Endodermal cell (in vitro differentiated cells): ENCODE results near the gene MTREX. TPM values are rescaled to one million over a fixed set of nuclear protein-coding genes. Genes with fewer than 3 reads are reported as not detected.

Source experiments
- DNase-seq: peaks from one replicate; pipeline ENCODE4 v3.0.0-alpha.2; 2017
- H3K27ac ChIP-seq: 2 replicates; pipeline ENCODE4 v1.5.1; 2013; ENCODE audit warnings: mild to moderate bottlenecking, low read depth, low read length, moderate library complexity
- H3K27me3 ChIP-seq: 2 replicates; pipeline ENCODE4 v1.6.1; 2013; ENCODE audit warnings: mild to moderate bottlenecking, low read length, moderate library complexity; ENCODE audit not compliant: insufficient read depth, control insufficient read depth, poor library complexity, severe bottlenecking
- H3K36me3 ChIP-seq: 2 replicates; pipeline ENCODE4 v1.7.0; 2013; ENCODE audit warnings: mild to moderate bottlenecking, low read length, moderate library complexity; ENCODE audit not compliant: control insufficient read depth, insufficient read depth
- H3K4me1 ChIP-seq: one replicate; pipeline ENCODE4 v1.7.0; 2013; ENCODE audit warnings: low read length; ENCODE audit not compliant: control insufficient read depth, insufficient read depth
- H3K4me3 ChIP-seq: 2 replicates; pipeline ENCODE4 v1.5.1; 2013; ENCODE audit warnings: mild to moderate bottlenecking, low read length, moderate library complexity
- H3K9ac ChIP-seq: 2 replicates; pipeline ENCODE4 v1.6.1; 2013; ENCODE audit warnings: mild to moderate bottlenecking, low read length, moderate library complexity; ENCODE audit not compliant: poor library complexity, severe bottlenecking; ENCODE audit errors: extremely low read depth
- H3K9me3 ChIP-seq: 2 replicates; pipeline ENCODE4 v1.6.1; 2013; ENCODE audit warnings: mild to moderate bottlenecking, low read length, moderate library complexity; ENCODE audit not compliant: control insufficient read depth
- H3K27ac Mint-ChIP-seq: 2 replicates; pipeline ENCODE4 v1.8.0; 2020; ENCODE audit warnings: mixed read lengths
- H3K27me3 Mint-ChIP-seq: 2 replicates; pipeline ENCODE4 v1.8.0; 2021; ENCODE audit warnings: mild to moderate bottlenecking, mixed read lengths; ENCODE audit not compliant: insufficient read depth
- H3K36me3 Mint-ChIP-seq: 2 replicates; pipeline ENCODE4 v1.8.0; 2020; ENCODE audit warnings: low read depth, mixed read lengths
- H3K4me1 Mint-ChIP-seq: 2 replicates; pipeline ENCODE4 v1.8.0; 2020; ENCODE audit warnings: mixed read lengths
- H3K4me3 Mint-ChIP-seq: 2 replicates; pipeline ENCODE4 v1.8.0; 2020; ENCODE audit warnings: mild to moderate bottlenecking, moderate library complexity, mixed read lengths
- H3K9me3 Mint-ChIP-seq: 2 replicates; pipeline ENCODE4 v1.8.0; 2020; ENCODE audit warnings: mild to moderate bottlenecking, mixed read lengths
- WGBS, 2 experiments: methylation state at CpG; one replicate each; pipeline versions ENCODE4 v1.1.5 to v1.1.7; 2013; ENCODE audit warnings: missing lambda C conversion rate in 2 of 2, mixed read lengths in 1 of 2; ENCODE audit not compliant: insufficient coverage in 1 of 2, insufficient read length in 1 of 2; 5-methylcytosine and 5-hydroxymethylcytosine counted together
- total RNA-seq, 2 donors: library from RNA; stranded (reverse); fragmentation: NEBNext Ultra II Directional in 1 of 2; extraction: Animal tissue kit (Norgen Biotek cat#: 25700) in 1 of 2; gene quantifications; 2 replicates in 1 of 2; 3 replicates in 1 of 2; pipeline ENCODE4 v1.2.1, GENCODE V29; 2021
- TF ChIP-seq, protein P1 (sequence below): fragments of 200-600 bp; sonication (generic); conservative IDR thresholded peaks from 2 replicates; pipeline ENCODE4 v1.5.0; 2021; ENCODE audit warnings: antibody characterized with exemption, mild to moderate bottlenecking

Gene MTREX
- total RNA-seq, 2 donors from 2014 or later, result 91.0 to 106 TPM

DNA sequence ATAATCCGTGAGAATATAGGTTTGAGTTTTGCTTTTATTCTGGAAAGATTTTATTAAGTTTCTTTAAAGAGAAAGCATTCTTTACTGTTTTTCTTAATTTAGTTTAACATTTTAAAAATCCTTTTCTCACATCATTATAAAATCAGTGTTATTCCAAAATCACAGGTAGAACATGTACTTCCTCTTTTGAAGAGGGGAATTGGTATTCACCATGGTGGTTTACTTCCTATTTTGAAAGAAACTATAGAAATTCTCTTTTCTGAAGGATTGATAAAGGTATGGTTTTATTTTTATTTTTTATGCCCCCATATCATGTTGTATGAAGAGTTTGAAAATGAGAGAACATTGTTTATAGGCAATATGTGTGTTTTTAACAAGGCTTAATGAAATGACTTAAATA, 43.0 kb downstream of the MTREX start:
- no peak overlapping the region for H3K27ac Mint-ChIP-seq
- no peaks in the 10 kb centered on the region for H3K27me3 ChIP-seq
- peaks cover 96% of the 10 kb centered on the region for H3K36me3 ChIP-seq
- H3K4me1 Mint-ChIP-seq, result peaks cover 11% of the 10 kb centered on the region
- WGBS, 2 experiments, result no CpG with 5 or more reads among the region's 1 CpG
- no peak for DNase-seq
- peaks cover 3% of the 10 kb centered on the region for H3K4me1 ChIP-seq
- no peak overlapping the region for H3K4me3 ChIP-seq
- H3K27ac ChIP-seq, result no peak overlapping the region
- H3K4me3 Mint-ChIP-seq, result no peak overlapping the region
- no peak overlapping the region for H3K9ac ChIP-seq
- H3K27me3 Mint-ChIP-seq, result no peaks in the 10 kb centered on the region
- peaks cover 9% of the 10 kb centered on the region for H3K9me3 Mint-ChIP-seq
- H3K36me3 Mint-ChIP-seq, result peaks cover 85% of the 10 kb centered on the region
- H3K9me3 ChIP-seq, result peaks cover 22% of the 10 kb centered on the region
- TF ChIP-seq, protein P1, sequence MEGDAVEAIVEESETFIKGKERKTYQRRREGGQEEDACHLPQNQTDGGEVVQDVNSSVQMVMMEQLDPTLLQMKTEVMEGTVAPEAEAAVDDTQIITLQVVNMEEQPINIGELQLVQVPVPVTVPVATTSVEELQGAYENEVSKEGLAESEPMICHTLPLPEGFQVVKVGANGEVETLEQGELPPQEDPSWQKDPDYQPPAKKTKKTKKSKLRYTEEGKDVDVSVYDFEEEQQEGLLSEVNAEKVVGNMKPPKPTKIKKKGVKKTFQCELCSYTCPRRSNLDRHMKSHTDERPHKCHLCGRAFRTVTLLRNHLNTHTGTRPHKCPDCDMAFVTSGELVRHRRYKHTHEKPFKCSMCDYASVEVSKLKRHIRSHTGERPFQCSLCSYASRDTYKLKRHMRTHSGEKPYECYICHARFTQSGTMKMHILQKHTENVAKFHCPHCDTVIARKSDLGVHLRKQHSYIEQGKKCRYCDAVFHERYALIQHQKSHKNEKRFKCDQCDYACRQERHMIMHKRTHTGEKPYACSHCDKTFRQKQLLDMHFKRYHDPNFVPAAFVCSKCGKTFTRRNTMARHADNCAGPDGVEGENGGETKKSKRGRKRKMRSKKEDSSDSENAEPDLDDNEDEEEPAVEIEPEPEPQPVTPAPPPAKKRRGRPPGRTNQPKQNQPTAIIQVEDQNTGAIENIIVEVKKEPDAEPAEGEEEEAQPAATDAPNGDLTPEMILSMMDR, result no peak

DNA sequence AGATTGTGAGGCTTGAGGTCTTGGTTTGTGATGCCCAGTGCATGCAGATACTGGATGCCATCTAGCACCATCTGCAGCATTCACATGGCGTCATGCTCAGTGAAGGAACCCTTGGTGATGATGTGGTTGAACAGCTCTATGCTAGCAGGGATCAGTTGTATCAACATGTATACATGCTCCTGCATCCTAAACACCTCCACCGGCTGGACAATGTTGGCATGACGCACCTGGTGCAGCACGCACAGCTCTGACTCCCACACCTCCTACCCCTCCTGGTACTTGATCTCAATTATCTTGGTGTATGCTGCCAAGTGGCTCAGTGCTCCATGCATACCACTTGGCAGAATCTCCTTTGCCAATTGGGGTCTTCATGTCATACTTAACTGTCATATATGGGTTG, 49.1 kb downstream of the MTREX start:
- peaks cover 16% of the 10 kb centered on the region for H3K9me3 ChIP-seq
- Mint-ChIP-seq H3K9me3 (peaks cover 9% of the 10 kb centered on the region), H3K27me3 (no peaks in the 10 kb centered on the region), H3K4me1 (no peaks in the 10 kb centered on the region), H3K4me3 (no peak overlapping the region), H3K27ac (no peak overlapping the region), H3K36me3 (peaks cover 74% of the 10 kb centered on the region)
- DNase-seq, result no peak
- no peak overlapping the region for H3K9ac ChIP-seq
- H3K4me3 ChIP-seq, result no peak overlapping the region
- no peaks in the 10 kb centered on the region for H3K4me1 ChIP-seq
- H3K27ac ChIP-seq, result no peak overlapping the region
- peaks cover 87% of the 10 kb centered on the region for H3K36me3 ChIP-seq
- TF ChIP-seq, protein P1, result no peak
- no peaks in the 10 kb centered on the region for H3K27me3 ChIP-seq
- WGBS, 2 experiments, result 91 to 95% methylated on average over 4 of the region's 4 CpGs

DNA sequence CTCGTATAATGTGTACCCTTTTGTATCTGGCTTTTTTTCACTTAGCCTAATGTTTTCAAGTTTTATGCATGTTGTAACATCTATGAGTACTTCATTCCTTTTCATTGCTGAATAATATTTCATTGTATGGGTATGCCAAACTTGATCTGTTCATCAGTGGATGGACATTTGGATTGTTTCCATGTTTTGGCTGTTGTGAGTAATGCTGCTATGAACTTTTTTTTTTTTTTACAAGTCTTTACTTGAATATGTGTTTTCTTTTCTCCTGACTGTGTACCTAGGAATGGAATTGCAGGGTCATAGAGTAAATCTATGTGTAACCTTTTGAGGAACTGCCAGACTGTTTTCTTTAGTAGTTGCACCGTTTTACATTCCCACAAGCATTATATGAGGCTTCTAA, 52.4 kb downstream of the MTREX start:
- H3K9me3 Mint-ChIP-seq, result peaks cover 9% of the 10 kb centered on the region
- no peaks in the 10 kb centered on the region for H3K27me3 ChIP-seq
- no peaks in the 10 kb centered on the region for H3K4me1 ChIP-seq
- H3K27ac ChIP-seq, result no peak overlapping the region
- TF ChIP-seq, protein P1, result no peak
- peaks cover 51% of the 10 kb centered on the region for H3K36me3 Mint-ChIP-seq
- peaks cover 6% of the 10 kb centered on the region for H3K4me1 Mint-ChIP-seq
- no peaks in the 10 kb centered on the region for H3K27me3 Mint-ChIP-seq
- no peak overlapping the region for H3K9ac ChIP-seq
- WGBS, 2 experiments, result 97 to 100% methylated on average over 1 to 2 of the region's 2 CpGs
- DNase-seq, result no peak
- H3K27ac Mint-ChIP-seq, result no peak overlapping the region
- H3K4me3 ChIP-seq, result no peak overlapping the region
- H3K9me3 ChIP-seq, result peaks cover 16% of the 10 kb centered on the region
- H3K4me3 Mint-ChIP-seq, result no peak overlapping the region
- H3K36me3 ChIP-seq, result peaks cover 56% of the 10 kb centered on the region
